GM10266 (cell line): ENCODE data around the gene ANKRD53.

ENCODE experiments used
- DNase-seq: peaks from one replicate; pipeline ENCODE4 v3.0.0; 2012; ENCODE audit errors: extremely low spot score
- TF ChIP-seq, protein P1 (sequence below): IDR thresholded peaks from 2 replicates; pipeline ENCODE4 v1.5.1; 2012; ENCODE audit warnings: mild to moderate bottlenecking, low read depth; ENCODE audit not compliant: control insufficient read depth, insufficient read depth; ENCODE audit errors: missing control alignments

The ANKRD53 gene

DNA sequence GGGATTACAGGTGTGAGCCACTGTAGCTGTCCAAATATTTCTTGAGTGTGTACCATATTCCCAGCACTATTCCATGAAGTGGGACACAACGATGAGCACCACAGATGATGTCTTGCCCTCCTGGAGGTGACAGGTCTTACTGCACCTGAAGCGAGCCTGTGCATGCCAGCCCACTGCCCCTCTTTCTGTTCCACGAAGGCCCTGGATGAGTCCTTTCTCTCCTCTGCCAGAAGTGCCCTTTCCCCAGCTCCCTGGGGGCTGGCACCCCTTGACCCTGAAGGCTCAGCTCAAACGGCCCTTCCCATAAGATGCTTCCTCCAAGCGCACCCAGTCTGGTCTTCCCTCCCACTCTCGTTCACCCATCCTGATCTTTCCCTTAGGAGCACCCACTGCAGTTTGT is 37.2 kb upstream of the ANKRD53 start:
- TF ChIP-seq, protein P1, sequence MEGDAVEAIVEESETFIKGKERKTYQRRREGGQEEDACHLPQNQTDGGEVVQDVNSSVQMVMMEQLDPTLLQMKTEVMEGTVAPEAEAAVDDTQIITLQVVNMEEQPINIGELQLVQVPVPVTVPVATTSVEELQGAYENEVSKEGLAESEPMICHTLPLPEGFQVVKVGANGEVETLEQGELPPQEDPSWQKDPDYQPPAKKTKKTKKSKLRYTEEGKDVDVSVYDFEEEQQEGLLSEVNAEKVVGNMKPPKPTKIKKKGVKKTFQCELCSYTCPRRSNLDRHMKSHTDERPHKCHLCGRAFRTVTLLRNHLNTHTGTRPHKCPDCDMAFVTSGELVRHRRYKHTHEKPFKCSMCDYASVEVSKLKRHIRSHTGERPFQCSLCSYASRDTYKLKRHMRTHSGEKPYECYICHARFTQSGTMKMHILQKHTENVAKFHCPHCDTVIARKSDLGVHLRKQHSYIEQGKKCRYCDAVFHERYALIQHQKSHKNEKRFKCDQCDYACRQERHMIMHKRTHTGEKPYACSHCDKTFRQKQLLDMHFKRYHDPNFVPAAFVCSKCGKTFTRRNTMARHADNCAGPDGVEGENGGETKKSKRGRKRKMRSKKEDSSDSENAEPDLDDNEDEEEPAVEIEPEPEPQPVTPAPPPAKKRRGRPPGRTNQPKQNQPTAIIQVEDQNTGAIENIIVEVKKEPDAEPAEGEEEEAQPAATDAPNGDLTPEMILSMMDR, result no peak
- no peak for DNase-seq

DNA sequence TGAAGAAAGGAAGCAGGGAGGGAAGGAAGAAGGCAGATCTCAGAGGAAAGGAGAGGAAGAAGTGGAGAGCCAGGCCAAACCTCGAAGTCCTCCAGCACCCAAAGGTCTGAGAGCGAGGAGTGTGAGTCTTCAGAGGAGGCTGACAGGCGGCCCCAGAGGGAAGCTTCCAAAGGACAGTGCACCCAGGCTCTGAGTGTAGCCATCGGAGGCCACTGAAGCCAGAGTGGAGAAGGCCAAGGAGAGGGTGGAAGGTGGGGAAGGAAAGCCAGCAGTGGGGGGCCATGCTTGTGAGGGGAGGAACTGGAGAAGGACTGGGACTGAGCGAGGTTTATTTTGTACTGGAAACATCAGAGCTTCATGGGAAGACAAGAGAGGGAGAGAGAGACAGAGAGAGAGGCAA is 36.7 kb upstream of the ANKRD53 start:
- DNase-seq, result no peak
- TF ChIP-seq, protein P1, result no peak

- TF ChIP-seq, protein P1, result no peak
- no peak for DNase-seq
Observed at GRCh38 chr2:70942396-70943204, 35.8 kb upstream of the ANKRD53 start.

- TF ChIP-seq, protein P1, result no peak
Observed at GRCh38 chr2:70943205-70943871, 35.1 kb upstream of the ANKRD53 start.

DNA sequence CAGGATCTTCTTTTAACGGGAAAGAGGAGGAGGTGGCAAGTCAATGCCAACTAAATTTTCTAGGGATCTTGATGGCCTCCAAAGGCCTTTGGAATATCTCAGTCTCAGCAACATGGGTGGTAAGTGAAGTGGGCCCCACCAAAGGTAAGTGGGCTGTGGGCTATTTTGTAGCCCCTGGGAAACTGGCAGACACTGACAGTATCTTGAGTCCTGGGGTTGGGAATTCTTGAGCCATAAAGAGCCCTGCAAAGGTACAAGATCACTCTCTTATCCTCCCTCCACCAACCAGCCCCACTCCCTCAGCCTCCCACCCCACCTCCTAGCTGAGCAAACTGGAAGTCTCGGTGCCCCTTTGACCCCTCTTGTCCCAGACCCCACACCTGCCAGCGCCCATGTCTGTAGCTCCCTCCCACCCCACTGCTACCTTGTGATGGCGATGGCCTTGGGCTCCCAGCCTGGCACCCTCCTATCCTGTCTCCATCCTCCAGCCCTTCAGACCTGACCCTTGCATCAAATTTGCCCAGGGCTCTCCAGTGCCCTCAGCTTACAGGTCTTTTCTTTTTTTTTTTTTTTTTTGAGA is 34.2 kb upstream of the ANKRD53 start:
- DNase-seq, result no peak
- TF ChIP-seq, protein P1, result no peak

More at GRCh38 chr2:70943205-70943871, 35.1 kb upstream of the ANKRD53 start:
- DNase-seq, result no peak

DNA sequence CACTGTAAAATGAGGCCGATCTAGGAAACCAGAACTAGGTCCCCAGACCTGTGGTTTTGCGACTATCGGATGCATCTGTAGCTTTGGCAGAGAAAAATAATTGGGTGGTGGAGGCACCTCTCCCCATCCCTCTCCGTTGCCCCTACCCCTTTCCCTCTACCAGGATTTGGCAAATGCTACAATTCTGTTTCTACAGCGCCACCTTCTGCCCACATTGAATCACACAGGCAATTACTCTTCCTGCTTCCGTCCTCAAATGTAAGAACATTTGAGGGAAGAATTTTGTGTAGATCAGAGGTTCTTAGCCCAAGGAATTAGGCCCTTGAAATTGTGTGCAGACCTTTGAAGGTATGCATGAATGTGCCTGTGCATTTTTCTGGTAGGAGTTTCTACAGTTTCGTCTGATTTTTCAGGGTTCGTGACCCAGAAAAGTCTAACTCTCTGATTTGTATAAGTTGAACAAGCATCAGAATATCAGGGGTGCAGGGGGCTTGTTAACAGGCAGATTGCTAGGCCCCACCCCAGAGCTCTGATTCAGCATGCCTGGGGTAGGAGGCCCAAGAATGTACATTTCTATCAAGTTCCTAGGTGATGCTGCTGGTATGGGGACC is 31.5 kb upstream of the ANKRD53 start:
- peak; percentile 49 for DNase-seq
- TF ChIP-seq, protein P1, result peak; percentile 88
